ENCODE data around the gene UBE2Q2.

UBE2Q2 gene

DNA sequence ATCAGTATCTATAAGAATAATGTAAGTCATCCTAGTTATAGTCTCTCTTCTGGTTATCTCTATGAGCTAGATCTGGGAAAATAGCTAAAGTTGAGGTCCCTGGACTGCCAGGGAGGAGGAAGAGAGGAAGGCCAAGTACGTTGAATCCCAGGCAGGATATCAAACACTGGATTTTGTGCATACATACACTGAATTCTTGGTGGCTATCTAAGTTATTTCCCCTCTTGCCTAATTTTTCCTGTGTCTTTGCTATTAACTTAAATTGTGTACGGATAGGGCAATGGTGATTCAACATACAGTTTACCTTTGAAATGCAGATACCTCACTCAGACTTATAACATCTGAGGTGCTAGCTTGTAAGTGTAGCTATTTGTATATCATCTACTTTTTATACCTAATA lies 87.6 kb downstream of the UBE2Q2 start:
- Histone ChIP-seq H3K9me3 (no peaks in the 10 kb centered on the region), H3K36me3 (peaks cover 9% of the 10 kb centered on the region)

DNA sequence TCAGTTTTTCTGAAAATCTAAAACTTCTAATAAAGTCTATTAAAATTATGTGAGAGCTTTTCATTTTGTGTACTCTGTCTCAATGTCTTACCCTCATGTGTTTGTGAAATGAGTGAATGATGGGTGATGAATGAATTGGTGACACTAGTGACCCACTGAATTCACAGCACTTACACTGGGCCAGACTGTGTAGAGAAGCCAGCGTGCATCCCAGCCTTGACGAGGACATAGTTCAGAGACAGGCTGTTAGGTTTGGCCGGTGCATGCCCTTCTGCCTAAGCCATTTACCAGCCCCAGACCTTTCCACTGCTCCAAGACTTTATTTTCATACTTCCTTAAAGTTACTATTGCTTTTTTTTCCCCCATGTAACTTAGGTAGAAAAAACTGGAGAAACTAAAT lies 99.2 kb downstream of the UBE2Q2 start:
- H3K9me3 ChIP-seq = 0 out of 2 replicates have a peak, but pooled peaks cover 4% of the 10 kb centered on the region
- no peaks in the 10 kb centered on the region for H3K4me1 ChIP-seq
- no peak for DNase-seq
- H3K27me3 ChIP-seq = peaks cover 16% of the 10 kb centered on the region
- TF ChIP-seq, protein P1, sequence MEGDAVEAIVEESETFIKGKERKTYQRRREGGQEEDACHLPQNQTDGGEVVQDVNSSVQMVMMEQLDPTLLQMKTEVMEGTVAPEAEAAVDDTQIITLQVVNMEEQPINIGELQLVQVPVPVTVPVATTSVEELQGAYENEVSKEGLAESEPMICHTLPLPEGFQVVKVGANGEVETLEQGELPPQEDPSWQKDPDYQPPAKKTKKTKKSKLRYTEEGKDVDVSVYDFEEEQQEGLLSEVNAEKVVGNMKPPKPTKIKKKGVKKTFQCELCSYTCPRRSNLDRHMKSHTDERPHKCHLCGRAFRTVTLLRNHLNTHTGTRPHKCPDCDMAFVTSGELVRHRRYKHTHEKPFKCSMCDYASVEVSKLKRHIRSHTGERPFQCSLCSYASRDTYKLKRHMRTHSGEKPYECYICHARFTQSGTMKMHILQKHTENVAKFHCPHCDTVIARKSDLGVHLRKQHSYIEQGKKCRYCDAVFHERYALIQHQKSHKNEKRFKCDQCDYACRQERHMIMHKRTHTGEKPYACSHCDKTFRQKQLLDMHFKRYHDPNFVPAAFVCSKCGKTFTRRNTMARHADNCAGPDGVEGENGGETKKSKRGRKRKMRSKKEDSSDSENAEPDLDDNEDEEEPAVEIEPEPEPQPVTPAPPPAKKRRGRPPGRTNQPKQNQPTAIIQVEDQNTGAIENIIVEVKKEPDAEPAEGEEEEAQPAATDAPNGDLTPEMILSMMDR (IDR thresholded peaks at IDR 0.05; ENCODE audit: low read depth, low read length) = no peak
- H3K36me3 ChIP-seq = no peaks in the 10 kb centered on the region
- no peak overlapping the region for H3K4me3 ChIP-seq (ENCODE audit: low read depth, low read length)

More for the DNA sequence above, 87.6 kb downstream of the UBE2Q2 start:
- TF ChIP-seq, protein P1 (IDR thresholded peaks at IDR 0.05; ENCODE audit: low read depth, low read length) = no peak
- no peak for DNase-seq
- Histone ChIP-seq H3K4me1 (no peaks in the 10 kb centered on the region), H3K27me3 (no peaks in the 10 kb centered on the region), H3K4me3 (ENCODE audit: low read depth, low read length) (no peak overlapping the region)

DNA sequence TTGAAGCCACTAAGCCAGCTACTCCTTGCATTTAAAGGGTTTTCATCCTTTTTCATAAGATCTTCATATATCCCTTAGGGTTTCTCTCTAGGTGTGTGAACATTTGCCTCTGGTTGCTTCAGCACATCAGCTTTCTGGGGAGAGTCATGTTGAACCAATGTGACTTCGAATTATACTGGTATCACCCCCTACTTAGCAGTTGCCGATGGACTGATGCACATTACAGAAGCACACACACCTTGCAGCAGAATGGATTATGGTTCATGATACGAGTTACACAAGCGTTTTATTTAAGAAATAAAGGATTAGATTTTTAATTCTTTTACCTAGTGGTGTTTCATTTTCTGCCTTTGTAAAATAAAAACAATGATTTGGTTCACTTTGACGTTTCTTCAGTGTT lies 100.0 kb downstream of the UBE2Q2 start:
- Histone ChIP-seq H3K9me3 (0 out of 2 replicates have a peak, but pooled peaks cover 4% of the 10 kb centered on the region), H3K4me1 (no peaks in the 10 kb centered on the region), H3K36me3 (no peaks in the 10 kb centered on the region), H3K4me3 (ENCODE audit: low read depth, low read length) (no peak overlapping the region), H3K27me3 (peaks cover 16% of the 10 kb centered on the region)
- no peak for DNase-seq
- TF ChIP-seq, protein P1 (IDR thresholded peaks at IDR 0.05; ENCODE audit: low read depth, low read length) = no peak

DNA sequence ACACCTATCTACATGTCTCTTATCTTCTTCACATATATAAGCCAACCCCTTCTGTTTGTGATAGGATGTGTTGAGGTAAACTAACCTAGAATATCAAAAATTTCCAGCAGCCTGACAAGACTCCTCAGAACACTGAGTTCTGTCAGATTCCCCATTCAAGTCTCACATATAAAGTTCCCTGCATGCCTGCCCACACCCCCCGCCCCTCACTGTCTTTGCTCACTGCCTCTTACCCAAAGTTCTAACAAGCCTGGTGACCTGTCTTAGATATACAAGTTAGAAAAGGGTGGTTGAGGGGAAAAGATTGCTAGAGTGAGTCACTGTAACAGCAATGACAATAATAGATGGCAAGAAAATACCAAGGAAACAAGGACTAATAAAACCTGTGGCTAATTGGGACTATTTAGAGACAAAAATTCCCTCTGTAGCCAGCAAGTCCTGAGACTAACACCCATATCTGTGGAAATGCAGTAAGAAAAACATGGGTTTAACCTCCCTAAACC lies 100.5 kb downstream of the UBE2Q2 start:
- no peak overlapping the region for H3K4me3 ChIP-seq (ENCODE audit: low read depth, low read length)
- no peak for DNase-seq
- H3K4me1 ChIP-seq = no peaks in the 10 kb centered on the region
- peaks cover 16% of the 10 kb centered on the region for H3K27me3 ChIP-seq
- H3K9me3 ChIP-seq = 0 out of 2 replicates have a peak, but pooled peaks cover 4% of the 10 kb centered on the region
- H3K36me3 ChIP-seq = no peaks in the 10 kb centered on the region
- TF ChIP-seq, protein P1 (IDR thresholded peaks at IDR 0.05; ENCODE audit: low read depth, low read length) = no peak

DNA sequence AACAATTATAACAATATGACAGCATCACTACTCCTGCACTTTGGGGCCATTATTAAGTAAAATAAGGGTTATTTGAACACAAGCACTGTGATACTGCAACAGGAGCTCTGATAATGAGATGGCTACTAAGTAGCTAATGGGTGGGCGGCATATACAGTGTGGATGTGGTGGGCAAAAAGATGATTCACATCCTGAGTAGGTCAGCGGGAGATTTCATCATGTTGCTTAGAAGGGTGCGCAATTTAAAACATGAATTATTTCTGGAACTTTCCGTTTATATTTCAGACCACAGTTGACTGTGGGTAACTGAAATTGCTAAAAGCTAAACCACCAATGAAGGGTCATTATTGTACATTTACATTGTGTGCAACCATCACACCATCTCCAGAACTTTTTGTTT lies 102.7 kb downstream of the UBE2Q2 start:
- TF ChIP-seq, protein P1 (IDR thresholded peaks at IDR 0.05; ENCODE audit: low read depth, low read length) = no peak
- Histone ChIP-seq H3K4me1 (no peaks in the 10 kb centered on the region), H3K9me3 (0 out of 2 replicates have a peak, but pooled peaks cover 3% of the 10 kb centered on the region), H3K36me3 (no peaks in the 10 kb centered on the region), H3K4me3 (ENCODE audit: low read depth, low read length) (no peak overlapping the region), H3K27me3 (peaks cover 16% of the 10 kb centered on the region)
- DNase-seq = no peak

DNA sequence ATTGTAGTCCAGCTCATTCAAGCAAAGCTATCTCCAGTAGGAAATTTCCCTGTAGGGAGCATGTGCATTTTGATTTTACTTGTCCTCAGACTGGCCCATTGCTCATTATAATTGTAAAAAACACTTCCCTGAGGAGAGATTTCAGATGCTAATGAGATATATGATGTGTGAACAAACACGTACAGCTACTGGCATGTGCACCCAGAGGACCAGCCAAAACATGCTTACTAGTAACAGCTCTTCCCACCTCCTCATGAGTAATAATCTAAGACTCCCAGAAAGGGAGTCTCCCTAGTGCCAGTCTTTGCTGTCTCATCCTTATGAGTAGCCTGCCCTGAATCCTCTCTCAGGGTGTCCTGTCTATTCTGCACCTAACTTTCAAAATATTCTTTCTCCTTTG lies 103.8 kb downstream of the UBE2Q2 start:
- no peak overlapping the region for H3K4me3 ChIP-seq (ENCODE audit: low read depth, low read length)
- DNase-seq = no peak
- H3K9me3 ChIP-seq = no peaks in the 10 kb centered on the region
- H3K4me1 ChIP-seq = no peaks in the 10 kb centered on the region
- H3K27me3 ChIP-seq = peaks cover 16% of the 10 kb centered on the region
- TF ChIP-seq, protein P1 (IDR thresholded peaks at IDR 0.05; ENCODE audit: low read depth, low read length) = no peak
- H3K36me3 ChIP-seq = no peaks in the 10 kb centered on the region
